Right lobe of liver (tissue), 6 donors: Measurements from ENCODE around the gene IGSF9. TPM values are rescaled to one million over a fixed set of nuclear protein-coding genes. Genes with fewer than 3 reads are reported as not detected.
A peak's percentile ranks its signal among the peaks of the same experiment; 100 is the strongest.

ENCODE experiments used
- ATAC-seq, 4 donors: fragments of 200-7000 bp; cut with Tn5 transposase; one replicate each; pipeline ENCODE4 v1.9.1; 2020; ENCODE audit warnings: mild to moderate bottlenecking in 4 of 4, moderate library complexity in 4 of 4
- DNase-seq, 3 donors: peaks; one replicate each; pipeline ENCODE4 v3.0.0-alpha.2; 2020
- H3K27ac ChIP-seq, 3 donors: fragments of 200-600 bp; one replicate each; pipeline ENCODE4 v1.8.0; 2022
- H3K27me3 ChIP-seq, 2 donors: fragments of 200-600 bp; one replicate each; pipeline ENCODE4 v1.8.0; 2022
- H3K36me3 ChIP-seq, 4 donors: fragments of 200-600 bp; sonication (generic) in 1 of 4; one replicate each; pipeline versions ENCODE4 v1.5.1 to v1.8.0; 2017 to 2022; ENCODE audit warnings: control low read depth in 1 of 4
- H3K4me1 ChIP-seq, 4 donors: fragments of 200-600 bp; sonication (generic) in 1 of 4; one replicate each; pipeline versions ENCODE4 v1.5.1 to v1.8.0; 2017 to 2022; ENCODE audit warnings: control low read depth in 1 of 4
- H3K4me3 ChIP-seq, 3 donors: fragments of 200-600 bp; one replicate each; pipeline ENCODE4 v1.8.0; 2022
- H3K9me3 ChIP-seq, 4 donors: fragments of 200-600 bp; sonication (generic) in 1 of 4; one replicate each; pipeline versions ENCODE4 v1.5.1 to v1.8.0; 2017 to 2022; ENCODE audit warnings: control low read depth in 1 of 4
- POLR2A ChIP-seq: fragments of 450-650 bp; IDR thresholded peaks from one replicate; pipeline ENCODE4 v1.6.1; 2017; ENCODE audit warnings: antibody characterized with exemption, mild to moderate bottlenecking
- WGBS: methylation state at CpG from one replicate; pipeline ENCODE4 v1.1.6; 2018; ENCODE audit warnings: low coverage, low lambda C conversion rate; ENCODE audit not compliant: insufficient coverage; ENCODE audit errors: missing lambda C conversion rate; 5-methylcytosine and 5-hydroxymethylcytosine counted together
- intact Hi-C, 2 donors: fragments of 100-400 bp; cut with DNase I; formaldehyde crosslinking; loops; one replicate each; pipeline versions ENCODE4 v1.11.2 to v1.14.1; 2022
- total RNA-seq, 6 experiments: library from RNA; depleted of rRNA in 2 of 6; stranded (reverse); fragments of >200 nt in 2 of 6; fragmentation: NEBNext Ultra II Directional in 3 of 6; extraction: Animal tissue kit (Norgen Biotek cat#: 25700) in 3 of 6; gene quantifications; one replicate each; pipeline versions ENCODE4 v1.1.0 to v1.2.4, GENCODE V29; 2016 to 2023
- TF ChIP-seq, protein P1 (sequence below), 4 donors: fragments of 200-600 bp in 3 of 4; fragments of 450-650 bp in 1 of 4; IDR thresholded peaks; one replicate each; pipeline versions ENCODE4 v1.5.1 to v1.8.0; 2016 to 2022; ENCODE audit warnings: antibody characterized with exemption in 4 of 4, mild to moderate bottlenecking in 2 of 4
- donor health status: DM: no; HTN: yes; CAD: no.
- donor health status: DM: no; HTN: no; CAD: no.
- donor health status: DM: no; HTN: no; CAD: no.
- donor health status: DM: no; HTN: yes; CAD: no.
- donor health status: DM: no; HTN: yes; CAD: no.

The IGSF9 gene
- total RNA-seq, 6 experiments from 2014 or later, result 2.2 to 53.7 (median 16.6) TPM

DNA sequence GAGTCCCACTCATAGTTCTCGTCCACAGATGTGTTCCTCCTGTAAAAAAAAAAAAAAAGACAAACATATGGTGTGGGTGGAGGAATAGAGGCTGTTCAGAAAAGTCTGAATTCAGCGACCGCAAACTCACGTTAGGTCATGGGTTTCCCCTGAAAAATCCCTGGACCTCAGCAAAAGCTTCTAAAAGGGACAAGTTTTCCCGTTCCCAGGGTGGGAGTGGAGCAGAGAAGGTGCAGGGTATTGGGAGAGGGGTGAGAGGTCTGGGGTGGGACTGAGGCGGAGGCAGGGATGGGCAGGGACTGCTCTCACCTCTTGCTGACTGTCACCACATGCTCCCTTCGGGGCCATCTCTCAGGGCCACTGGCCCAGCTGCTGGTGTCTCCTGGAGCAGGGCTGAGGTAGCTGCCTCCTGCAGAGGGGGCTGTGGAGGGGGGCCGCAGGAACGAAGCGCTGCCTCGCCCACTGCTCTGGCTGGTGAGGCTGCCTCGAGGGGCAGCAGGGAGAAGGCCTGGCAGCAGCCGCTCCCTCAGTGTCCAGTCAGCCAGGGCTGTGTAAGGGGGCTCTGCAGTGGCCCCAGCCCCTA lies 17.5 kb downstream of the IGSF9 start:
- Histone ChIP-seq H3K9me3 (no peaks in the 10 kb centered on the region), H3K4me1 (peaks cover 0 to 12% (median 6%) of the 10 kb centered on the region in 4 donors), H3K27me3 (no peaks in the 10 kb centered on the region), H3K4me3 (no peak overlapping the region), H3K27ac (no peak overlapping the region), H3K36me3 (peaks cover 0 to 5% (median 1%) of the 10 kb centered on the region in 4 donors)
- no peak for ATAC-seq
- 85% methylated on average over 6 of the region's 13 CpGs for WGBS
- TF ChIP-seq POLR2A, result no peak
- TF ChIP-seq, protein P1, sequence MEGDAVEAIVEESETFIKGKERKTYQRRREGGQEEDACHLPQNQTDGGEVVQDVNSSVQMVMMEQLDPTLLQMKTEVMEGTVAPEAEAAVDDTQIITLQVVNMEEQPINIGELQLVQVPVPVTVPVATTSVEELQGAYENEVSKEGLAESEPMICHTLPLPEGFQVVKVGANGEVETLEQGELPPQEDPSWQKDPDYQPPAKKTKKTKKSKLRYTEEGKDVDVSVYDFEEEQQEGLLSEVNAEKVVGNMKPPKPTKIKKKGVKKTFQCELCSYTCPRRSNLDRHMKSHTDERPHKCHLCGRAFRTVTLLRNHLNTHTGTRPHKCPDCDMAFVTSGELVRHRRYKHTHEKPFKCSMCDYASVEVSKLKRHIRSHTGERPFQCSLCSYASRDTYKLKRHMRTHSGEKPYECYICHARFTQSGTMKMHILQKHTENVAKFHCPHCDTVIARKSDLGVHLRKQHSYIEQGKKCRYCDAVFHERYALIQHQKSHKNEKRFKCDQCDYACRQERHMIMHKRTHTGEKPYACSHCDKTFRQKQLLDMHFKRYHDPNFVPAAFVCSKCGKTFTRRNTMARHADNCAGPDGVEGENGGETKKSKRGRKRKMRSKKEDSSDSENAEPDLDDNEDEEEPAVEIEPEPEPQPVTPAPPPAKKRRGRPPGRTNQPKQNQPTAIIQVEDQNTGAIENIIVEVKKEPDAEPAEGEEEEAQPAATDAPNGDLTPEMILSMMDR (IDR thresholded peaks at IDR 0.05), result no peak
- DNase-seq, result no peak
- intact Hi-C loops, result no loop called here

DNA sequence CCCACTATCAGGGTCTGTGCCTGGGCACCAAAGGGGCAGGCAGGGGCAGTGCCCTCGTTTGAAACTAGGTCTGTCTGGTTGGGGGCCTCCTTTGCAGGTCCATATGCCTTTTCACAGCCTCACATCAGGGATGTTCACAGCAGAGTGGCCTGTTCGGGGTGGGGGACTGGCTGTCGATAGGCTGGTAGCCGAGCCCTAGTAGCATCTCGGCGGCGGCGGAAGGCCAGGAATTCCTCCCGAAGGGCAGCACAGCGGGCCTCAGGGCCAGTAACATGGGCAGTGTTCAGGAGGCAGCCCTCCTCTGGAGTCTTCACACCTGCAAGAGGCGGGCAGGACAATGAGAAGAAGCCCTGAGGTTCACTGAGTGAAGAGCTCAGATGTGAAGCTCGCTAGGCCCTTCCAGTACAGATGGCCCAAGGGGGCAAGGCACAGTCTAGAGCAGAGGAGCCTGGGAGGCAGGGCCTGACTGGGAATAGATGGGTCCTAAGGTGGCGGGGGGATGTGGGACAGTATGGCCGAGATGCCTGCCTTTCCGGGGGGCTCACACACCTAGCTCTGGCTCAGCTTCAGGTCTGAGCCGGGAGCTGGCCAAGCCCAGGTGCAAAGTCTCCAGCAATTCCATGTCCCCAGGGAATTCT lies 18.1 kb downstream of the IGSF9 start:
- WGBS, result 77% methylated on average over 3 of the region's 16 CpGs
- no peak overlapping the region for H3K27ac ChIP-seq
- peaks cover 0 to 5% (median 1%) of the 10 kb centered on the region in 4 donors for H3K36me3 ChIP-seq
- H3K4me3 ChIP-seq, result no peak overlapping the region
- TF ChIP-seq POLR2A, result no peak
- TF ChIP-seq, protein P1 (IDR thresholded peaks at IDR 0.05), result no peak
- H3K9me3 ChIP-seq, result no peaks in the 10 kb centered on the region
- peaks cover 0 to 18% (median 9%) of the 10 kb centered on the region in 4 donors for H3K4me1 ChIP-seq
- intact Hi-C loops, result no loop called here
- no peak for ATAC-seq
- DNase-seq, result no peak
- H3K27me3 ChIP-seq, result no peaks in the 10 kb centered on the region

DNA sequence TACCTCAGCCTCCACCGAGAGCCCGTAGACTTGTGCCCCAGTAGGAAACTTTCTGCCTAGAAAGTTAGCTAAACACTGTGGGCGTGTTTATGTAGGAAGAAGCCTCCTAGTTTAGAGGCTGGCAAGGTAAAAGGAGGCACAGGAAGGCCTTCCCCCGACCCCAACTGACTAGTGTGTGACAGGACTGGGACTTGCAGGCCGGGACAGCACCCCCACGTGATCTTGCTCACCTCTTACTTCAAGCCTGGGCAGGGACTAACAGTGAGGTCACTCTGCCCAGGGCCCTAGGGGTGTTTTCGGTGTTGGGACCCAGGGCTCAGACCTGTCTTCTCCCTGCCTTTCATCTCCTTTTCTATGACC lies 19.7 kb downstream of the IGSF9 start:
- H3K4me3 ChIP-seq, result peak overlapping the region; percentile 67 to 91 (median 85)
- intact Hi-C loops, result no loop called here
- H3K36me3 ChIP-seq, result peaks cover 0 to 5% (median 1%) of the 10 kb centered on the region in 4 donors
- H3K27me3 ChIP-seq, result no peaks in the 10 kb centered on the region
- TF ChIP-seq POLR2A, result no peak
- TF ChIP-seq, protein P1 (IDR thresholded peaks at IDR 0.05), result no peak
- 0% methylated on average over 2 of the region's 7 CpGs for WGBS
- DNase-seq, result peak in 1 of 3 donors; percentile 47
- H3K9me3 ChIP-seq, result no peaks in the 10 kb centered on the region
- peak overlapping the region; percentile 48 to 91 (median 84) for H3K27ac ChIP-seq
- peak; percentile 0 to 2 (median 0) for ATAC-seq
- peaks cover 0 to 26% (median 13%) of the 10 kb centered on the region in 4 donors for H3K4me1 ChIP-seq

DNA sequence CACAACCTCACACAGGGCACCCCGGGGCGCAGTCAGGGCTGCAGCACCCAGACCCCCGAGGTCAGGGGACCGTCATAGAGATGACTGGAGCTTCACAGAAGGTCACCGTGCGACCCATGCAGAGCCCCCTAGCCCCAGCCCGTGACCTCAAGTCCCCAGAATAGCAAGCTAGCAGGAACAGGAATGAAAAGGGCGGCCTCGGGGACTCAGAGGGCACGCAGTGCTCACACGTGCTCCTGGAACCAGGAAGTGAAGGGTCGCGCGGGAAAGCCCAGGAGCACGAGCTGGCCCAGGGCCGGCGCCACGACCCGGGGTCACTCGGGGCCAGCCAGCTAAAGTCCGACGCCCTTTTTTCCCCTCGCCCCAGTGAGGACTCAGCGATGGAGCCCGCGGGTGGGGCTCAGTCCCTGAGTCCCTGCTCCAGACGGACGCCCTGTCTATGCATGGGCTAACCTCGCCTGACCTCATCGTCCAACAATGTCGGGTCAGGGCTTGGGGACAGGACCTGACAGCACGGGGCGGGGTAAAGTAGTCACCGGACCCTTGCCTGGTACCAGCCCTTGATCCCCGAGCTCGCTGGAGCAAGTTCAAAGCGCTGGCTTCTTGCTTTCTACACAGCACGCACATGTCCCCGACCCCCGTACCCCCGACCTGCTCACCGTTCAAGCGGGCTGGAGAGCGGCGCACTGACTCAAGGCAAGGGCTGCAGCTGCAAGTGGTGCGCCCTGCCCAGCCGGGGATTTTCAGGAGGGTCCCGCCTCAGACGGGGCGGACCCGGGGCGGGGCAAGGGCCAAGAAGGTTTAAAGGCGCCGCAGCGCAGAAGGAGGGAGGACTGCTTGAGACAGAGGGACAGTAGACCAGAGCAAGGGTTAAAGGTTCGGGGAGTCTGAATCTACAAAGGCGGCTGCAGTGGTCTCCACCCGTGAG lies 20.4 kb downstream of the IGSF9 start, which contains the start of gene TAGLN2:
TAGLN2 (minus strand) TSS at position 717 of the 928 bp plus-strand sequence. CDS start 4,998 bp downstream, outside the sequence.
- 0% methylated on average over 19 of the region's 58 CpGs for WGBS
- TF ChIP-seq, protein P1 (IDR thresholded peaks at IDR 0.05), result no peak
- TF ChIP-seq POLR2A, result peak; percentile 89
- DNase-seq, result peak; percentile 90 to 94 (median 92)
- Histone ChIP-seq H3K9me3 (no peaks in the 10 kb centered on the region), H3K36me3 (peaks cover under 1 to 7% (median 2%) of the 10 kb centered on the region in 4 donors), H3K27me3 (no peaks in the 10 kb centered on the region), H3K4me1 (peaks cover 0 to 26% (median 13%) of the 10 kb centered on the region in 4 donors), H3K4me3 (peak within 1 kb of the TSS; percentile 67 to 91 (median 85)), H3K27ac (peak within 1 kb of the TSS; percentile 84 to 91 (median 84))
- ATAC-seq, result peak; percentile 63 to 75 (median 73)
- intact Hi-C loops, result no loop called here
